Gastrocnemius medialis (tissue), 4 donors: ENCODE measurements around the gene AMBRA1.

ENCODE experiments used
- CTCF ChIP-seq, 5 experiments: fragments of 450-650 bp in 3 of 5; fragments of 200-600 bp in 2 of 5; sonication (generic) in 2 of 5; IDR thresholded peaks in 4 of 5; conservative IDR thresholded peaks in 1 of 5; 1 replicate in 4 of 5; 2 replicates in 1 of 5; pipeline ENCODE4 v1.5.1; 2016 to 2019; ENCODE audit warnings: antibody characterized with exemption in 5 of 5, mild to moderate bottlenecking in 3 of 5, moderate library complexity in 3 of 5
- POLR2A ChIP-seq, 2 donors: fragments of 450-650 bp; IDR thresholded peaks; one replicate each; pipeline ENCODE4 v1.6.1; 2017; ENCODE audit warnings: antibody characterized with exemption in 2 of 2, mild to moderate bottlenecking in 2 of 2, moderate library complexity in 2 of 2

GRCh38 chr11:46485856-46486443 is 107.9 kb downstream of the AMBRA1 start:
- TF ChIP-seq POLR2A (IDR thresholded peaks at IDR 0.05) (no peak), CTCF (IDR thresholded peaks at IDR 0.05 in 4 of 5, conservative IDR thresholded peaks at IDR 0.05 in 1 of 5) (no peak)
